ENCODE measurements around the gene CIPC. TPM values are rescaled to one million over a fixed set of nuclear protein-coding genes. Genes with fewer than 3 reads are reported as not detected.
A peak's percentile ranks its signal among the peaks of the same experiment; 100 is the strongest.

Gene CIPC
- total and polyA plus RNA-seq, 2 experiments from 2014 or later: 9.6 to 29.6 TPM

DNA sequence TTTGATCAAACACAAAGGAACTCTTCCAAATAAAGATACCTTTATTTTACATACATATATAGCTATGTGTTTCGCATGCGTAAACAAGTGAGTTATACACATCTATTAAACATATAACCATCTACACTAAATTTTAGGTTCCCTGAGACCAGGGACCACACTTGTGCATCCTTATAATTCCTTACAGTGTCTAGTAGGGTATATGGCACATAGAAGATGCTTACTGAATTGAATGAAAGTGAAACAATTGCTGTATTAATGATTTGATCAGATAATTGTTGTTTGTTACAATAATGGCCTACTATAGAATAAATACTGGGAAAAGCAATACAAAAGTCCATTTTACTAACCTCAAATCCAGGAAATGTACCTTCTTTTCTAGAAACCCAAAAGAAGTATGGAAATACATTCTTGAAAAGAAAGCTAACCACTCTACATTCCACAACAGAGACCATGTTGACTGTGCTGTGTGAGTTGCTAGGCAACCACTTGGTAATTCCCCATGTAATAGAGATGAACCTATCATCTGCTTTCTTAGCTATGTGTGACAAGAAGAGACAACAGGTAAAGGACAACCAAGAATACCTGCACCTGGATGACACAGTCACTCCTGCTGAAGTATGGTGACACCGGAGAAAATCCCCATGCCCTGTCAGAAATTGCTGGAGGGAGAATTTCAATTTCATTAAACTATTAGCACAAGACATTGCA is 11.9 kb upstream of the CIPC start:
- TF ChIP-seq EZH2phosphoT487 (IDR thresholded peaks at IDR 0.05; ENCODE audit: low read depth, severe bottlenecking, unreplicated experiment) (no peak), CTCF (IDR thresholded peaks at IDR 0.05; ENCODE audit: poor library complexity) (no peak)
- no peaks in the 10 kb centered on the region for H3K36me3 ChIP-seq (replicated peaks; ENCODE audit: insufficient read depth, low read depth)
- no peaks in the 10 kb centered on the region for H3K79me2 ChIP-seq
- H3K9me3 ChIP-seq (ENCODE audit: low read depth): no peaks in the 10 kb centered on the region
- peaks cover 25% of the 10 kb centered on the region for H3K4me1 ChIP-seq (ENCODE audit: insufficient read depth)
- DNase-seq (ENCODE audit: low spot score): peak; percentile 71
- no peak overlapping the region for H3K4me2 ChIP-seq
- H3K27ac ChIP-seq: peak overlapping the region; percentile 88
- H3K9me2 ChIP-seq (replicated peaks; ENCODE audit: insufficient read depth): no peaks in the 10 kb centered on the region
- H3K4me3 ChIP-seq: no peak overlapping the region
- no peak overlapping the region for H2AFZ ChIP-seq
- WGBS (ENCODE audit: low lambda C conversion rate, missing lambda C conversion rate): 95% methylated on average over 3 of the region's 3 CpGs
- H3K27me3 ChIP-seq: no peaks in the 10 kb centered on the region
- H4K20me1 ChIP-seq (ENCODE audit: insufficient read depth, poor library complexity, severe bottlenecking): no peaks in the 10 kb centered on the region

DNA sequence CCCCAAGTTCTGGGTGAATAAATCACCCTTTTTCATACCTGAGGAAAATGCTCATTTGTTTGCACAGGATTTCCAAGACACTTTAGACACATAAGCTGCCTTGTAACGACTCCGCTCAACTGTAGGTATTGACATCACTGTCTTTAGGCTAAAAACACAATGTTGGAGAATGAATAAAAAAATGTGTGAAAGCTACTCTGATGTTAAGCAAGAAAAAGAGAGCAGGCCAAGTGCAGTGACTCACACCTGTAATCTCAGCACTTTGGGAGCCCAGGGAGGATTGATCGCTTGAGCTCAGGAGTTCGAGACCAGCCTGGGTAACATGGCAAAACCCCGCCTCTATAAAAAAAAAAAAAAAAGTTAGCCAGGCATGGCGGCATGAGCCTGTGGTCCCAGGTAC is 11.1 kb upstream of the CIPC start:
- H3K4me1 ChIP-seq (ENCODE audit: insufficient read depth): peaks cover 25% of the 10 kb centered on the region
- H3K36me3 ChIP-seq (replicated peaks; ENCODE audit: insufficient read depth, low read depth): no peaks in the 10 kb centered on the region
- no peaks in the 10 kb centered on the region for H3K79me2 ChIP-seq
- H3K4me3 ChIP-seq: no peak overlapping the region
- H3K27me3 ChIP-seq: no peaks in the 10 kb centered on the region
- H3K4me2 ChIP-seq: no peak overlapping the region
- DNase-seq (ENCODE audit: low spot score): no peak
- H3K9me3 ChIP-seq (ENCODE audit: low read depth): peaks cover 4% of the 10 kb centered on the region
- H4K20me1 ChIP-seq (ENCODE audit: insufficient read depth, poor library complexity, severe bottlenecking): no peaks in the 10 kb centered on the region
- H3K27ac ChIP-seq: peak overlapping the region; percentile 88
- no peaks in the 10 kb centered on the region for H3K9me2 ChIP-seq (replicated peaks; ENCODE audit: insufficient read depth)
- WGBS (ENCODE audit: low lambda C conversion rate, missing lambda C conversion rate): 86% methylated on average over 6 of the region's 6 CpGs
- no peak overlapping the region for H2AFZ ChIP-seq
- no peak for TF ChIP-seq EZH2phosphoT487 (IDR thresholded peaks at IDR 0.05; ENCODE audit: low read depth, severe bottlenecking, unreplicated experiment)
- TF ChIP-seq EZH2 (IDR thresholded peaks at IDR 0.05; ENCODE audit: borderline replicate concordance): no peak
- TF ChIP-seq CTCF (IDR thresholded peaks at IDR 0.05; ENCODE audit: poor library complexity): no peak

GRCh38 chr14:77087631-77088030 is 10.4 kb upstream of the CIPC start:
- H3K4me2 ChIP-seq: no peak overlapping the region
- no peak for DNase-seq (ENCODE audit: low spot score)
- no peaks in the 10 kb centered on the region for H3K79me2 ChIP-seq
- peak overlapping the region; percentile 88 for H3K27ac ChIP-seq
- H3K9me2 ChIP-seq (replicated peaks; ENCODE audit: insufficient read depth): no peaks in the 10 kb centered on the region
- H4K20me1 ChIP-seq (ENCODE audit: insufficient read depth, poor library complexity, severe bottlenecking): no peaks in the 10 kb centered on the region
- peaks cover 25% of the 10 kb centered on the region for H3K4me1 ChIP-seq (ENCODE audit: insufficient read depth)
- no peak for TF ChIP-seq EZH2 (IDR thresholded peaks at IDR 0.05; ENCODE audit: borderline replicate concordance)
- no peak for TF ChIP-seq CTCF (IDR thresholded peaks at IDR 0.05; ENCODE audit: poor library complexity)
- no peak for TF ChIP-seq EZH2phosphoT487 (IDR thresholded peaks at IDR 0.05; ENCODE audit: low read depth, severe bottlenecking, unreplicated experiment)
- no peak overlapping the region for H2AFZ ChIP-seq
- 64% methylated on average over 3 of the region's 3 CpGs for WGBS (ENCODE audit: low lambda C conversion rate, missing lambda C conversion rate)
- H3K36me3 ChIP-seq (replicated peaks; ENCODE audit: insufficient read depth, low read depth): no peaks in the 10 kb centered on the region
- H3K4me3 ChIP-seq: no peak overlapping the region
- H3K9me3 ChIP-seq (ENCODE audit: low read depth): peaks cover 4% of the 10 kb centered on the region
- no peaks in the 10 kb centered on the region for H3K27me3 ChIP-seq
